Neural progenitor cell (in vitro differentiated cells): ENCODE data around the gene MICALL2. TPM values are rescaled to one million over a fixed set of nuclear protein-coding genes. Genes with fewer than 3 reads are reported as not detected.

ENCODE experiments used
- DNase-seq: peaks from one replicate; pipeline ENCODE4 v3.0.0-alpha.2; 2016; ENCODE audit warnings: low spot score
- H2AFZ ChIP-seq: fragments of 200-600 bp; sonication (generic); replicated peaks from 2 replicates; pipeline ENCODE4 v1.6.1; 2016; ENCODE audit warnings: antibody characterized with exemption
- H3F3A ChIP-seq: fragments of 200-600 bp; sonication (generic); 2 replicates; pipeline ENCODE4 v1.6.1; 2016; ENCODE audit warnings: antibody characterized with exemption, low read depth
- H3K27ac ChIP-seq: fragments of 200-600 bp; sonication (generic); 2 replicates; pipeline ENCODE4 v1.5.1; 2016; ENCODE audit warnings: mild to moderate bottlenecking
- H3K27me3 ChIP-seq: fragments of 200-600 bp; sonication (generic); 2 replicates; pipeline ENCODE4 v1.6.1; 2016; ENCODE audit warnings: mild to moderate bottlenecking, moderate library complexity
- H3K36me3 ChIP-seq: fragments of 200-600 bp; sonication (generic); 2 replicates; pipeline ENCODE4 v1.5.1; 2016
- H3K4me1 ChIP-seq: fragments of 200-600 bp; sonication (generic); 2 replicates; pipeline ENCODE4 v1.6.1; 2016; ENCODE audit warnings: mixed run types
- H3K4me2 ChIP-seq: fragments of 200-600 bp; sonication (generic); 2 replicates; pipeline ENCODE4 v1.6.1; 2016
- H3K4me3 ChIP-seq: fragments of 200-600 bp; sonication (generic); 2 replicates; pipeline ENCODE4 v1.5.1; 2016
- H3K79me2 ChIP-seq: fragments of 200-600 bp; sonication (generic); 2 replicates; pipeline ENCODE4 v1.6.1; 2016; ENCODE audit warnings: low read depth
- H3K9ac ChIP-seq: fragments of 200-600 bp; sonication (generic); 2 replicates; pipeline ENCODE4 v1.6.1; 2016
- H3K9me3 ChIP-seq: fragments of 200-600 bp; sonication (generic); 2 replicates; pipeline ENCODE4 v1.5.1; 2016; ENCODE audit warnings: low read depth
- H4K20me1 ChIP-seq: fragments of 200-600 bp; sonication (generic); 2 replicates; pipeline ENCODE4 v1.6.1; 2016; ENCODE audit warnings: low read depth
- H3K27ac Mint-ChIP-seq: 3 replicates; pipeline ENCODE4 v1.8.0; 2021; ENCODE audit warnings: mixed read lengths
- H3K27me3 Mint-ChIP-seq: 2 replicates; pipeline ENCODE4 v1.8.0; 2022; ENCODE audit warnings: low read depth, mild to moderate bottlenecking, inconsistent platforms, moderate library complexity, mixed read lengths; ENCODE audit not compliant: insufficient read depth
- H3K36me3 Mint-ChIP-seq: 3 replicates; pipeline ENCODE4 v1.8.0; 2021; ENCODE audit warnings: mixed read lengths
- H3K4me1 Mint-ChIP-seq: 3 replicates; pipeline ENCODE4 v1.8.0; 2021; ENCODE audit warnings: mixed read lengths
- H3K4me3 Mint-ChIP-seq: 3 replicates; pipeline ENCODE4 v1.8.0; 2021; ENCODE audit warnings: mild to moderate bottlenecking, moderate library complexity, mixed read lengths
- H3K9me3 Mint-ChIP-seq: 3 replicates; pipeline ENCODE4 v1.8.0; 2020; ENCODE audit warnings: mixed read lengths
- CTCF ChIP-seq: fragments of 200-600 bp; sonication (generic); IDR thresholded peaks from 2 replicates; pipeline ENCODE4 v1.5.1; 2017; ENCODE audit warnings: antibody characterized with exemption, mild to moderate bottlenecking
- EZH2 ChIP-seq: fragments of 200-600 bp; sonication (generic); IDR thresholded peaks from 2 replicates; pipeline ENCODE4 v1.6.1; 2017; ENCODE audit warnings: antibody characterized with exemption, mild to moderate bottlenecking, moderate library complexity
- EZH2phosphoT487 ChIP-seq: fragments of 200-600 bp; sonication (generic); IDR thresholded peaks from 2 replicates; pipeline ENCODE4 v1.6.1; 2017; ENCODE audit warnings: antibody characterized with exemption
- total RNA-seq: library from RNA; depleted of rRNA; stranded (reverse); fragments of >200 nt; gene quantifications from 2 replicates; pipeline ENCODE4 v1.2.3, GENCODE V29; 2015; ENCODE audit warnings: low replicate concordance

Gene MICALL2
- total RNA-seq, 1 donor from 2014 or later: 6.0 TPM

DNA sequence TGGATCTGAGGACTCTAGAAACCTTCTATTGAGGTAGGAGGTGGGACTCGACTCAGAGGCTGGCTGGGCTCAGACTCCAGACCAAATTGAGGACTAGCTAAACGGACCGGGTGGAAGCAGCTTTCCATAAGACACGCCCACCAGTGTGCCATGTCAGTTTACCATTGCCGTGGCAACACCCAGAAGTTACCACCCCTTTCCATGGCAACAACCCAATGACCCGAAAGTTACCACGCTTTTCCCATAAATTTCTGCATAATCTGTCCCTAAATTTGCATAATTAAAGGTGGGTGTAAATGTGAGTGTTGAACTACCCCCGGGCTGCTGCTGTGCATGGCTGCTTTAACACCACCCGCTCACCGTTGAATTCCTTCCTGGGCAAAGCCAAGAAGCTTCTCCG lies 58.9 kb downstream of the MICALL2 start:
- Mint-ChIP-seq H3K36me3 (no peaks in the 10 kb centered on the region), H3K4me1 (peaks cover 10% of the 10 kb centered on the region), H3K27ac (no peak overlapping the region), H3K4me3 (no peak overlapping the region), H3K9me3 (peaks cover 5% of the 10 kb centered on the region), H3K27me3 (peaks cover 46% of the 10 kb centered on the region)
- Histone ChIP-seq H3K4me2 (no peak overlapping the region), H4K20me1 (no peaks in the 10 kb centered on the region), H3K27ac (no peak overlapping the region), H3K36me3 (no peaks in the 10 kb centered on the region), H3K79me2 (no peaks in the 10 kb centered on the region), H3K27me3 (peaks cover 75% of the 10 kb centered on the region), H3K9me3 (no peaks in the 10 kb centered on the region), H3K9ac (no peak overlapping the region), H3K4me1 (peaks cover 5% of the 10 kb centered on the region), H3F3A (peaks cover 9% of the 10 kb centered on the region), H2AFZ (no peak overlapping the region), H3K4me3 (no peak overlapping the region)
- peak; percentile 41 for DNase-seq
- TF ChIP-seq EZH2 (no peak), EZH2phosphoT487 (no peak), CTCF (no peak)

DNA sequence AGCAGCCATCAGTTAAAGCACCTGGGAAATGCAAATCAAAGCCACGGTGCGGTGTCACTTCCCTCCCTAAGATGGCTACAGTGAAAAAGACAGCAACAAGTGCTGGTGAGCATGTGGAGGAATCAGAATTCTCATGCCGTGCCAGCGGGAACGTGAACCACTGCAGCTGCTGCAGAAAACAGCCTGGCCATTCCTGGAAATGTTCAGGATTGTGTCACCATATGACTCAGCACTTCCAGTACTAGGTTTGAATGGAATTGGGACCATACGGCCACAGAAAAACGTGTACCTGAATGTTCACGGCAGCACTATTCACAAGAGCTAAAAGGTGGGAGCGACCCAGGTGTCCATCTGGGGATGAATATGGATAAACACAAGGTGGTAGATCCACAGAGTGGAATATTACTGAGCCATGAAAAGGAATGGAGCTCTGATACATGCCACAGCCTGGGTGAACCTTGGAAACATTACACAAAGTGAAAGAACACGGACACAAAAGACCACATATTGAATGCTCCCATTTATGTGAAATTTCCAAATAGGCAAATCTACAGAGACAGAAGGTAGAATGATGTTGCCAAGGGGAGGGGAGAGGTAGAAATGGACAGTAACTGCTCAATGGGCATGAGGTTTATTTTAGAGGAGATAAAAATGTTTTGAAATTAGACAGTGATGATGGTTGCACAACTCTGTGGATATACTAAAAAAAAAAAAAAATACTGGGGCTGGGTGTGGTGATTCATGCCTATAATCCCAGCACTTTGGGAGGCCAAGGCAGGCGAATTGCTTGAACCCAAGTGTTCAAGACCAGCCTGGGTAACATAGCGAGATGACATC lies 61.6 kb downstream of the MICALL2 start:
- DNase-seq: no peak
- H3K9me3 Mint-ChIP-seq: peaks cover 3% of the 10 kb centered on the region
- no peak overlapping the region for H3K4me3 ChIP-seq
- peaks cover 48% of the 10 kb centered on the region for H3K27me3 ChIP-seq
- H3K27me3 Mint-ChIP-seq: peaks cover 36% of the 10 kb centered on the region
- no peak overlapping the region for H3K4me2 ChIP-seq
- no peak overlapping the region for H3K27ac Mint-ChIP-seq
- TF ChIP-seq CTCF: no peak
- no peak for TF ChIP-seq EZH2phosphoT487
- no peaks in the 10 kb centered on the region for H3K36me3 Mint-ChIP-seq
- peaks cover under 1% of the 10 kb centered on the region for H3F3A ChIP-seq
- H3K4me1 Mint-ChIP-seq: peaks cover 3% of the 10 kb centered on the region
- H3K36me3 ChIP-seq: no peaks in the 10 kb centered on the region
- H2AFZ ChIP-seq: no peak overlapping the region
- no peak overlapping the region for H3K27ac ChIP-seq
- no peak overlapping the region for H3K4me3 Mint-ChIP-seq
- H3K4me1 ChIP-seq: no peaks in the 10 kb centered on the region
- H4K20me1 ChIP-seq: no peaks in the 10 kb centered on the region
- no peaks in the 10 kb centered on the region for H3K9me3 ChIP-seq
- no peaks in the 10 kb centered on the region for H3K79me2 ChIP-seq
- H3K9ac ChIP-seq: no peak overlapping the region

DNA sequence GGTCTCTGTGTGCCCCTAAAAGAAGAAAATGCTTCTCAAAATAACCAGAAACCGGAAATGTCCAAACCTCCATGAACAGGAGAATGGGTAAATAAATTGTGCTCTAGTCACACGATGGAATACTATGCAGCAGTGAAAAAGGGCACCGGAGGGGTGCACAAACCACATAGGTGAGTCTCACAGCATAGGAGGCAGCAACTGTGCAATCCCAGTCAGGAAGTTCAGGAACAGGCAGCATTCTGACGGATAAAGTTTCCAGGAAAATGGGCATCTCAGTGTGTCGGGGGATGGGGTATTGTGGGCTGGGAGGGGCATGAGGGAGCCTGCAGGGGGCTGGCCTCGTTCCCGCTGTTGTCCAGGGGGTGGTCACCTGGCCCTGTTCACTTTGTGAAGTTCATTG lies 63.1 kb downstream of the MICALL2 start:
- Histone ChIP-seq H3K36me3 (no peaks in the 10 kb centered on the region), H3K9me3 (no peaks in the 10 kb centered on the region), H3K4me2 (no peak overlapping the region), H3K9ac (no peak overlapping the region), H3K4me1 (no peaks in the 10 kb centered on the region), H3K27me3 (peaks cover 35% of the 10 kb centered on the region), H4K20me1 (no peaks in the 10 kb centered on the region), H3K27ac (no peak overlapping the region), H3K4me3 (no peak overlapping the region), H2AFZ (no peak overlapping the region), H3F3A (no peaks in the 10 kb centered on the region), H3K79me2 (no peaks in the 10 kb centered on the region)
- TF ChIP-seq EZH2phosphoT487: no peak
- no peak for TF ChIP-seq EZH2
- no peak for TF ChIP-seq CTCF
- peaks cover 4% of the 10 kb centered on the region for H3K9me3 Mint-ChIP-seq
- DNase-seq: no peak
- peaks cover 3% of the 10 kb centered on the region for H3K4me1 Mint-ChIP-seq
- no peak overlapping the region for H3K4me3 Mint-ChIP-seq
- H3K27ac Mint-ChIP-seq: no peak overlapping the region
- no peaks in the 10 kb centered on the region for H3K36me3 Mint-ChIP-seq
- peaks cover 27% of the 10 kb centered on the region for H3K27me3 Mint-ChIP-seq
